PC-3 (cell line): Measurements from ENCODE around the gene SUPT6H.
A peak's percentile ranks its signal among the peaks of the same experiment; 100 is the strongest.

ENCODE experiments used
- CTCF ChIP-seq: fragments of 300-600 bp; sonication (generic); conservative IDR thresholded peaks from 2 replicates; pipeline ENCODE4 v1.5.1; 2017; ENCODE audit warnings: antibody characterized with exemption, low read depth, mild to moderate bottlenecking, low read length
- EZH2 ChIP-seq: fragments of 300-600 bp; sonication (generic); IDR thresholded peaks from one replicate; pipeline ENCODE4 v1.6.1; 2017; ENCODE audit warnings: antibody characterized with exemption, mild to moderate bottlenecking, low read length; ENCODE audit not compliant: unreplicated experiment
- EZH2phosphoT487 ChIP-seq: fragments of 300-600 bp; sonication (generic); IDR thresholded peaks from 2 replicates; pipeline ENCODE4 v1.6.1; 2018; ENCODE audit warnings: mild to moderate bottlenecking, antibody characterized with exemption, low read length, borderline replicate concordance

- no peak for TF ChIP-seq EZH2
- 0 out of 2 replicates have a peak, but pooled peaks have one; percentile 8 for TF ChIP-seq CTCF
- TF ChIP-seq EZH2phosphoT487: no peak
These were observed 23.0 kb downstream of the SUPT6H start for GRCh38 chr17:28684963-28685362.
